GM03348 (cell line): ENCODE measurements around the gene CTIF.
"Not testable (repeated sequence)": the region's sequence is repeated elsewhere in the genome, so short reads cannot be mapped to it uniquely, and the experiment has no call there.

Source experiments
- DNase-seq: peaks from one replicate; pipeline ENCODE4 v3.0.0; 2012; ENCODE audit warnings: low spot score

Gene CTIF

GRCh38 chr18:48538531-48539405, at the start of gene CTIF:
CTIF (plus strand) TSS chr18:48539031; CDS start chr18:48619566, 80,535 bp downstream.
- peak; percentile 95 for DNase-seq

- no peak for DNase-seq
Observed at GRCh38 chr18:48490641-48491293, 48.1 kb upstream of the CTIF start.

GRCh38 chr18:48492880-48493279, 46.0 kb upstream of the CTIF start:
- no peak for DNase-seq

- peak; percentile 20 for DNase-seq
Observed at GRCh38 chr18:48493434-48494230, 45.2 kb upstream of the CTIF start.

- DNase-seq = no peak
Observed at GRCh38 chr18:48497863-48498262, 41.0 kb upstream of the CTIF start.

GRCh38 chr18:48500517-48500916, 38.3 kb upstream of the CTIF start:
- no peak for DNase-seq

GRCh38 chr18:48502906-48503305, 35.9 kb upstream of the CTIF start:
- DNase-seq = no peak

- DNase-seq = no peak
Observed at GRCh38 chr18:48504819-48505218, 34.0 kb upstream of the CTIF start.

- not testable (repeated sequence) for DNase-seq
Observed at GRCh38 chr18:48506983-48507568, 31.8 kb upstream of the CTIF start.

GRCh38 chr18:48512498-48512897, 26.3 kb upstream of the CTIF start:
- not testable (repeated sequence) for DNase-seq

GRCh38 chr18:48514786-48515185, 24.0 kb upstream of the CTIF start:
- no peak for DNase-seq

GRCh38 chr18:48517048-48517447, 21.8 kb upstream of the CTIF start:
- DNase-seq = no peak

GRCh38 chr18:48519431-48520100, 19.3 kb upstream of the CTIF start:
- no peak for DNase-seq

GRCh38 chr18:48521723-48522122, 17.1 kb upstream of the CTIF start:
- no peak for DNase-seq

GRCh38 chr18:48525671-48526070, 13.2 kb upstream of the CTIF start:
- no peak for DNase-seq

GRCh38 chr18:48527461-48527860, 11.4 kb upstream of the CTIF start:
- no peak for DNase-seq

- DNase-seq = no peak
Observed at GRCh38 chr18:48528861-48529260, 10.0 kb upstream of the CTIF start.

GRCh38 chr18:48529796-48530195, 9.0 kb upstream of the CTIF start:
- DNase-seq = peak; percentile 73

- no peak for DNase-seq
Observed at GRCh38 chr18:48530399-48531081, 8.3 kb upstream of the CTIF start.

GRCh38 chr18:48531082-48531403, 7.8 kb upstream of the CTIF start:
- no peak for DNase-seq

GRCh38 chr18:48531908-48532307, 6.9 kb upstream of the CTIF start:
- DNase-seq = no peak
